SKM-1 treated with dmso at 0.1 percent for 144 hours (cell line): ENCODE results near the gene FCER2.

ENCODE experiments used
- DNase-seq: peaks from one replicate; lab custom pipeline; 2025; ENCODE audit not compliant: unreplicated experiment; lab: John Stamatoyannopoulos, UW

FCER2 gene

GRCh38 chr19:7650148-7650547 lies 51.8 kb downstream of the FCER2 start:
- DNase-seq, result no peak

GRCh38 chr19:7648265-7649014 lies 53.5 kb downstream of the FCER2 start:
- no peak for DNase-seq

GRCh38 chr19:7647156-7647555 lies 54.8 kb downstream of the FCER2 start:
- no peak for DNase-seq

GRCh38 chr19:7646426-7646700 lies 55.6 kb downstream of the FCER2 start:
- no peak for DNase-seq

- DNase-seq, result peak; percentile 67
These were observed 56.1 kb downstream of the FCER2 start for GRCh38 chr19:7645656-7646425.

- peak; percentile 73 for DNase-seq
These were observed 56.8 kb downstream of the FCER2 start for GRCh38 chr19:7645163-7645562.

- no peak for DNase-seq
These were observed 57.4 kb downstream of the FCER2 start for GRCh38 chr19:7644550-7644877.

- DNase-seq, result peak; percentile 25
These were observed 58.0 kb downstream of the FCER2 start for GRCh38 chr19:7643629-7644549.

GRCh38 chr19:7643031-7643415 lies 58.9 kb downstream of the FCER2 start:
- no peak for DNase-seq

GRCh38 chr19:7642295-7643030 lies 59.5 kb downstream of the FCER2 start:
- no peak for DNase-seq

- no peak for DNase-seq
These were observed 60.3 kb downstream of the FCER2 start for GRCh38 chr19:7641290-7642276.

- DNase-seq, result no peak
These were observed 61.1 kb downstream of the FCER2 start for GRCh38 chr19:7640803-7641202.

GRCh38 chr19:7639863-7640348 lies 62.0 kb downstream of the FCER2 start:
- DNase-seq, result no peak

GRCh38 chr19:7638802-7639465 lies 63.0 kb downstream of the FCER2 start:
- no peak for DNase-seq
